Measurements from ENCODE around the gene TRIM63. TPM values are rescaled to one million over a fixed set of nuclear protein-coding genes. Genes with fewer than 3 reads are reported as not detected.

TRIM63 gene
- not detected in 2 replicates for polyA plus RNA-seq (2012; rRNA removed)
- not detected in 2 replicates for polyA plus RNA-seq (2012; cell fraction: cytosol; rRNA removed)
- polyA plus RNA-seq (2012; cell fraction: nucleus; rRNA removed): 0.02 TPM in 1 of 2 replicates, not detected in the other

- no peaks in the 10 kb centered on the region for H3F3A ChIP-seq (replicated peaks; ENCODE audit: insufficient read depth)
- TF ChIP-seq NFIC (IDR thresholded peaks at IDR 0.05; ENCODE audit: borderline replicate concordance) (no peak), FOXM1 (IDR thresholded peaks at IDR 0.05; ENCODE audit: low read depth) (no peak), TEAD4 (IDR thresholded peaks at IDR 0.05; ENCODE audit: borderline replicate concordance, insufficient read depth) (no peak), FOXJ3 (CRISPR knock-in tag; IDR thresholded peaks at IDR 0.05) (no peak), PBX3 (IDR thresholded peaks at IDR 0.05) (no peak), RXRA (IDR thresholded peaks at IDR 0.05; ENCODE audit: borderline replicate concordance, low read depth) (no peak), USF1 (IDR thresholded peaks at IDR 0.05; ENCODE audit: borderline replicate concordance, low read depth) (no peak), SMC3 (IDR thresholded peaks at IDR 0.05; ENCODE audit: low read depth, low read length) (no peak), FOSL2 (IDR thresholded peaks at IDR 0.05; ENCODE audit: borderline replicate concordance, low read depth) (no peak), TAF1 (IDR thresholded peaks at IDR 0.05; ENCODE audit: borderline replicate concordance, low read depth, low read length) (no peak), MAX (IDR thresholded peaks at IDR 0.05; ENCODE audit: low read depth) (no peak), CHD2 (IDR thresholded peaks at IDR 0.05; ENCODE audit: low read length, partially characterized antibody) (no peak), REST (IDR thresholded peaks at IDR 0.05; ENCODE audit: low read depth, low read length) (no peak), YY1 (IDR thresholded peaks at IDR 0.05; ENCODE audit: low read depth) (no peak)
- POLR2A ChIA-PET: interaction anchor here (1.3 kb wide), 1 partner anchor 13 kb away, joined by 4 read pairs; no protein-coding TSS in a partner anchor
- H3K27me3 ChIP-seq (ENCODE audit: insufficient read depth): peaks cover 17% of the 10 kb centered on the region
- no peak within 1 kb of the TSS for H3K4me2 ChIP-seq
- peaks cover 0 to 3% of the 10 kb centered on the region in 2 experiments; a peak in 1 of 4 replicates for H3K4me1 ChIP-seq (ENCODE audit: control insufficient read depth in 1 of 2, insufficient read depth in 2 of 2, low read depth in 1 of 2, low read length in 1 of 2)
- CTCF ChIA-PET: interaction anchor here (0.7 to 1.4 kb wide), 4 partner anchors 9 to 102 kb away, joined by 3 to 5 read pairs (median 4); no protein-coding TSS in a partner anchor
- H3K4me3 ChIP-seq (ENCODE audit: low read depth in 2 of 2, low read length in 1 of 2): no peak within 1 kb of the TSS
- 74% methylated on average over 5 of the region's 9 CpGs for WGBS (ENCODE audit: low lambda C conversion rate)
- H3K9me2 ChIP-seq: no peaks in the 10 kb centered on the region
- H2AFZ ChIP-seq (ENCODE audit: low read depth): no peak within 1 kb of the TSS
- no peak within 1 kb of the TSS for H3K27ac ChIP-seq (ENCODE audit: low read depth in 2 of 2, low read length in 1 of 2)
- H3K9ac ChIP-seq: no peak within 1 kb of the TSS
- DNase-seq: no peak
- H4K20me1 ChIP-seq (ENCODE audit: insufficient read depth): no peaks in the 10 kb centered on the region
- H3K79me2 ChIP-seq (ENCODE audit: insufficient read depth): no peaks in the 10 kb centered on the region
- H3K36me3 ChIP-seq (replicated peaks in 1 of 2; ENCODE audit: control insufficient read depth in 1 of 2, insufficient read depth in 2 of 2, low read length in 1 of 2): no peaks in the 10 kb centered on the region
- H3K9me3 ChIP-seq: no peaks in the 10 kb centered on the region
These were observed at the start of gene TRIM63 for GRCh38 chr1:26067432-26067911. Gene TRIM63, minus strand, starts transcription at chr1:26067630. Its CDS starts 136 bp downstream, at chr1:26067494.

Data from SK-N-SH (cell line).